NB4 (cell line): Measurements from ENCODE around the gene DGKG.
A peak's percentile ranks its signal among the peaks of the same experiment; 100 is the strongest.

ENCODE experiments used
- DNase-seq: peaks from one replicate; pipeline ENCODE4 v3.0.0; 2010; ENCODE audit warnings: low read depth
- H3K4me3 ChIP-seq: one replicate; pipeline ENCODE4 v1.5.1; 2011; ENCODE audit warnings: mild to moderate bottlenecking, low read depth, low read length, moderate library complexity
- CTCF ChIP-seq: IDR thresholded peaks from one replicate; pipeline ENCODE4 v1.5.1; 2012; ENCODE audit warnings: low read depth, low read length
- MAX ChIP-seq: IDR thresholded peaks from 2 replicates; pipeline ENCODE4 v1.6.1; 2011; ENCODE audit warnings: low read depth, low read length
- MYC ChIP-seq: IDR thresholded peaks from 2 replicates; pipeline ENCODE4 v1.6.1; 2011; ENCODE audit warnings: low read depth, low read length
- POLR2A ChIP-seq: IDR thresholded peaks from 2 replicates; pipeline ENCODE4 v1.6.1; 2011; ENCODE audit warnings: mild to moderate bottlenecking; ENCODE audit not compliant: insufficient read length; ENCODE audit errors: extremely low read depth

The DGKG gene

DNA sequence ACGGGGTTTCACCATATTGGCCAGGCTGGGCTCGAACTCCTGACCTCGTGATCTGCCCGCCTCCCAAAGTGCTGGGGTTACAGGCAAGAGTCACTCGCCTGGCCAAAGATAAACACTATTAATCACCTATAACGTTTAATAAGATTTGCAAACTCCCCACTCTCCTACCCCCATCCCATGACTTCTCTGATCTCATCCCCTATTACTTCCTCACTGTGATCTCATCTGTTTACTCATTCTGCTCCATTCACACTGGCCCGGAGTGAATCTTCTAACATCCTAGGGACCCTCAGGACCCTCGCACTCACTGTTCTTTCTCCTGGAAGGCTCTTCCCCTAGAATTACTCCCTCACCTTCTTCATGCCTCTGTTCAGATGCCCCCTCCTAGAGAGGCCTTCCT is 78.9 kb downstream of the DGKG start:
- no peak for DNase-seq
- no peak overlapping the region for H3K4me3 ChIP-seq
- TF ChIP-seq POLR2A (no peak), CTCF (no peak), MYC (no peak), MAX (no peak)

DNA sequence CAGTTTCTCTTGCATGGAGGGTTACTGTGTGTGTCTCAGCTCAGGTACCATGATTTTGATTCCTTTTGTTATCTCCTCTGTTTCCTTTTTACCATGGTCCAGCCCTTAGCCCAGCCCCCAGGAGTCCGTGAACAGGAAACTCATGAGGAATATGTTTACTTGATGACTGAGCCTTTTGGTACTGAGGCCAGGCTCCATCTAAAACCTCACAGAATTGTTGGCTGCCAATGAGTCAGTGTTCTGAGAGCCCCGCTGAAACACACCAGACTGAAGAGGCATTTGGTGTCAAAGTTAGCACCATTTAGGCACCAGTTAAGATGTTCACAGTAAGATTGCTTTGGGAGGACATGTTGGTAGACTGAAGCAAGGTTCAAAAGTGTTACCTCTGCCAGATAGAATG is 80.9 kb downstream of the DGKG start:
- H3K4me3 ChIP-seq = no peak overlapping the region
- TF ChIP-seq MYC (no peak), MAX (no peak), CTCF (no peak), POLR2A (no peak)
- no peak for DNase-seq

DNA sequence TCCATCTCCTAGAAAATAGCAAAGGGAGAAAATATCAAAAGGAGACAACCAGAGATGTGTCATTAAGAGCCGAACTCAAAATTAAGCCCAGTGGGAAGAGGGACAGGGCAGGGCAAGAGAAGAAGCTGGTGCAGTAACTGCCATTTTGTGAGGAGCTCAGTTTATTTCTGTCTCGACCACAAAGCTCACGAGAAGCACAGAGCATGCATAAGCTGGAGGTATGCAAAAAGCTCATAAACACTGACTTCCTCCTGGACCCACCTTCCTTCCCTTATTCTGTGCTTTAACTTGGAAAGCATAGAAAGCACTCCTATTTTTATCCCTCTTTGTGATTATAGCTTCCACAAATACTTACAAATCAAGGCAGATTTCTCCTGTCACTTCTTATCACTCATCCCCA is 81.3 kb downstream of the DGKG start:
- TF ChIP-seq MAX = no peak
- TF ChIP-seq MYC = no peak
- no peak for TF ChIP-seq CTCF
- no peak for TF ChIP-seq POLR2A
- DNase-seq = peak; percentile 34
- H3K4me3 ChIP-seq = no peak overlapping the region

DNA sequence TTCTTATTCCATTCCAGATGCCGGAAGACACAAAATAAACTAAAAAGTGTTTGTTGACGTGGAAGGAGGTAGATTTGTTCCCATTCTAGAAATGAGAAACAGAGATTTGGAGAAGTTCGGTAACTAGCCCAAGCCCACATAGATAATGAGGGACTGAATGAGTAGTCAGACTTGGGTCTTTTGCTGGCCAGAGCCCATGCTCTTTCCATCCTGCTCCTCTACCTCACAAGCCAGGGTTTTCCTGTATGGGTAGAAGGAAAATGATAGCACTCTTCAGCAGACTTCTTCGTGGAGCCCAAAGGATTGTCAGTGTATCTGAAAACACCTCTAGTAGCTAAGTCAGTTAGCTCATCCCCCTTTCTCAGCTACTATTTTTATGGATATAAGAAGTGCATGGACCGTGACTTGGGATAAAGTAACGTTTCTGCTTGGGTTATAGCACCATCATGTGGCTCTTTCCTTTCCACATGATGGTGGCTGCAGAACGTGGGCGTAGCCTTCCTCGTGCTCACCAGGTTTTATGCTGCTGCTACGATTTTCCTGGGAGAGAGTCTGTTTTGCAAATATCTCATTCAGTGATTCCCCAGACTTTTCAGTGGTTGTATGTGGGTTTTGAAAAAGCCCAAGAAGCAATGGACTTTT is 84.6 kb downstream of the DGKG start:
- TF ChIP-seq MAX (no peak), MYC (no peak), POLR2A (no peak), CTCF (no peak)
- no peak for DNase-seq
- no peak overlapping the region for H3K4me3 ChIP-seq

DNA sequence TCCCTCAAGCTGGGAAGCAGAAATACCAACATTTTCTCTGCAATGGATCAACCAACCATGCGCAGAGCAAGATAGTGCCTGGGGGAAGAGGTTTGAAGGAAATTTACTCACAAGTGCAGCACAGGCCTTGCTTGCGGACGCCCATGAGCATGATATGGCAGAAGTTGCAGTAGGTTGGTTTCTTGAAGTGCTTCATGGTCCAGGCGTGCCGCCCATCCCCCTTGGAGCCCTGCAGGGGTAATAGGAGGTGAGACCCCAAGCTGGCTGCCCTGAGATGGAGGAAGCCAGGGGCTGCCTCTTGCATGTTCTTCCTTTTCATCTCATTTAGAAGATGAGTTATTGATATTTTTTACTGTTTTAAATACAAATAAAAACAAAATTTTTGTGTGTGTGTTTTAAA is 86.6 kb downstream of the DGKG start:
- no peak overlapping the region for H3K4me3 ChIP-seq
- DNase-seq = no peak
- TF ChIP-seq POLR2A = no peak

GRCh38 chr3:186273586-186273985 is 88.4 kb downstream of the DGKG start:
- no peak overlapping the region for H3K4me3 ChIP-seq
- TF ChIP-seq MYC = no peak
- TF ChIP-seq CTCF = no peak
- no peak for TF ChIP-seq MAX
- no peak for TF ChIP-seq POLR2A
- DNase-seq = no peak
